GM18498 (cell line): Measurements from ENCODE around the gene HSFX1.

ENCODE experiments used
- ATAC-seq: cut with Tn5 transposase; IDR thresholded peaks from one replicate; pipeline ENCODE4 v1.9.1; 2021; ENCODE audit warnings: mild to moderate bottlenecking, moderate library complexity; ENCODE audit not compliant: unreplicated experiment

Gene HSFX1

GRCh38 chrX:149804102-149804501, 30.2 kb downstream of the HSFX1 start:
- no peak for ATAC-seq

GRCh38 chrX:149807747-149808458, 34.0 kb downstream of the HSFX1 start:
- ATAC-seq: no peak

GRCh38 chrX:149818652-149819051, 44.8 kb downstream of the HSFX1 start:
- no peak for ATAC-seq

- ATAC-seq: no peak
Observed at GRCh38 chrX:149819371-149819770, 45.5 kb downstream of the HSFX1 start.

GRCh38 chrX:149825424-149825823, 51.6 kb downstream of the HSFX1 start:
- ATAC-seq: no peak
